GM19372 (cell line): ENCODE measurements around the gene PRR14L.
"Not testable (repeated sequence)": the region's sequence is repeated elsewhere in the genome, so short reads cannot be mapped to it uniquely, and the experiment has no call there.

Source experiments
- ATAC-seq: cut with Tn5 transposase; IDR thresholded peaks from one replicate; pipeline ENCODE4 v1.9.1; 2021; ENCODE audit warnings: mild to moderate bottlenecking, low read depth, moderate library complexity; ENCODE audit not compliant: unreplicated experiment

PRR14L gene

GRCh38 chr22:31742115-31742514, 7.8 kb downstream of the PRR14L start:
- ATAC-seq: no peak

- not testable (repeated sequence) for ATAC-seq
Measured at GRCh38 chr22:31740314-31740713, 9.6 kb downstream of the PRR14L start.

DNA sequence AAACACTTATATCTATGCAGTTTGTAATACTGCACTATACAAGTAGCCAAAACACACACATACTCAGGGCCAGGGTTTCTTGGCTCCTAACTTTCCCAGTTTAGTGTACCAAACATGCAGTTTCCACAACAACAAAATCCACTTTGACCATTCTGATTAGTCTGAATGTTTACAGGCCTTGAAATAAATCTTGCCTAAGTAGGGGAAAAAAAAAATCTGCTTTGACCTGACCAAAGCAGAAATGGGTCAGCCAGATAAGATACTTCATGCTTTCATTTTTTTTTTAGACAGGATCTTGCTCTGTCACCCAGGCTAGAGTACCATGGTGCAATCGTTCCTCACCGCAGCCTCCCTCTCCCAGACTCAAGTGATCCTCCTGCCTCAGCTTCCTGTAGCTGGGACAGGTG, 10.1 kb downstream of the PRR14L start:
- ATAC-seq: no peak

DNA sequence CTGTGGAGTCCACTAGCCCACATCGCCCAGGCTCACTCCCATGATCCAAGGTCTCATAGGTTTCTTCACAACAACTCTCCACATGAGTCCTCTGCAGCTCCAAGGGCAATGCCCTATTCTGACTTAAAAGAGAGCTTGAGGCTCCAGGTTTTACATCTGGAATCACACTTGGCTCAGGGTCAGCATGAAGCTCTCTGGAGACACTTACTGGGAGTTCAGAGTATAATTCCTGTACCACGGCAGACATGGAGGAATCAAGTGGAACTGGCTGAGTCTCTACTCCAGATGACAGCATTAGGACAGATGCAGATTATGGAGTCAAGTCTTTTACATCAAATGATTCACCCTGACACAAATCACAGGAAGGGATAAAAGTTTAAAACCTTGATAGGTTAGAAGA, 11.4 kb downstream of the PRR14L start:
- ATAC-seq: no peak

DNA sequence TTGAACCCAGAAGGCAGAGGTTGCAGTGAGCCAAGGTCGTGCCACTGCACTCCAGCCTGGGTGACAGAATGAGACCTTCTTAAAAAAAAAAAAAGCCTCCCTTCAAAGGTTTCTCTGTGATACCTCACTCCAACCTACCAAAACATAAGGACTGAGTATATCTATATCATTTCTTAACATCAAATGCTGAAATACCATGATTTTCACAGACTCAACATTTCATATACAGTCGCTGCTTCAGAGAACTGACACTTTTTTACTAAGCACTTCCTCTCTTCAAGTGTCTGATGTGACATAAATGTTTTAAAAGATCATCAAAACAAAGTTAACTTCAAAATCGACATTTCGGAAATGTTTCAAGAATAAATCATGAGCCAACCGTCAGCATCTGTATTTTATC, 12.0 kb downstream of the PRR14L start:
- ATAC-seq: no peak

DNA sequence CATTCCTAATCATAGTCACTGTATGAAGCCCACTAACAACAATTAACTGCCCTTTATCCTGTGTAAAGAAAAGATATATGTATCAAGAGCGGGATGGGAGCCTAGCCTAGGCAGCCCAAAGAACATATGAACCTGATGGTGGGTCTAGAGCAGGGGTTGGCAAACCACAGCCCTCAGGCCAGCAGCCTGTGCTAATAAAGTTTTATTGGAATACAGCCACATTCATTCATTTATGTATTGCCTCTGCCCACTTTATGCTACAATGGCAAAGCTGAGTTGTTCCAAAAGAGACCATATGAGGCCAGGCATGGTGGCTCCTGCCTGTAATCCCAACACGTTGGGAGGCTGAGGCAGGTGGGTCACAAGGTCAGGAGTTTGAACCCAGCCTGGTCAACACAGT, 13.5 kb downstream of the PRR14L start:
- no peak for ATAC-seq

GRCh38 chr22:31734512-31734911, 15.4 kb downstream of the PRR14L start:
- ATAC-seq: no peak

- ATAC-seq: no peak
Measured at GRCh38 chr22:31733580-31734079, 16.3 kb downstream of the PRR14L start.

DNA sequence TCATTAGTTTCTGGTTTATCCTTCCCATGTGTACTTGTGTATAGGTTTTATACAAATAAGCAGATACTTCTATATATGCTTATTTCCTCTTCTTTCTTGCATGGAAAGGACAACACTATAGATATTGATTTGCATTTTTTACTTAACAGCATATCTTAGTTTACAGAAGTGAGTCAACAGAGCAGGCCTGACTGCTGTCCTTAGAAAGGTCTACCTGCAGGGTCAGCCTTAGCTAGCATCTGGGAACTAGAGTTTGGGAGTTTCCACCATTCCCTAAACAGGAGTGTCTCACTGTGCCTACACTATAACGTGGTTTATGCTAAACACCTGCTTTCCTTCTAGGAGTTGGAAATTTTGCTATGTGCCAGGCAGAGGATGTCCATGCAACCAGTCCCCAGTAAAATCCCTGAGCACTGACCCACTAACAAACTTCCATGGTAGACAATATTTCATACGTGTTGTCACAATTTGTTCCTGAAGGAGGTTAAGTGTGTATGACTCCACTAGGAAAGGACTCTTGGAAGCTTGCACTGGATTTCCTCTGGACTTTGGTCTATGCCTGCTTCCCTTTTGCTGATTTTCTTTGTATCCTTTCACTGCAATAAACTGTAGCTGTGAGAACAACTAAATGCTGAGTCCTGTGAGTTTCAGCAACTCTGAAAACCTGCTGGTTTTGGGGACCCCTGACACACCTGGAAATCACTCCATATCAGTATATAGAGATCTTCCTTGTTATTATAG, 17.7 kb downstream of the PRR14L start:
- no peak for ATAC-seq

- ATAC-seq: no peak
Measured at GRCh38 chr22:31730344-31730711, 19.6 kb downstream of the PRR14L start.

GRCh38 chr22:31728857-31729256, 21.1 kb downstream of the PRR14L start:
- ATAC-seq: no peak

- no peak for ATAC-seq
Measured at GRCh38 chr22:31726692-31727091, 23.2 kb downstream of the PRR14L start.

DNA sequence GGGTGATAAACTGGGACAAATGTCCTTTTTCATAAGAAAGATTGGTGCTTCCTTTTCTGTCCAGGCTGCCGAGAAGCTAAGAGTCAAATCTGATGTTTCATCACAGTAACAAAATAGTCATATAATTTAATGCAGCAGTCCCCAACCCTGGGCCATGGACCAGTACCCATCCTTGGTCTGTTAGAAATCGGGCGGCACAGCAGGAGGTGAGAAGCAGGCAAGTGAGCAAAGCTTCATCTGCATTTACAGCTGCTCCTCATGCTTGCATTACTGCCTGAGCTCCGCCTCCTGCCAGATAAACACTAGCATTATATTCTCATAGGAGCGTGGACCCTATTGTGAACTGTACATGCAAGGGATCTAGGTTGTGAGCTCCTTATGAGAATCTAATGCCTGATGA, 26.2 kb downstream of the PRR14L start:
- ATAC-seq: no peak

GRCh38 chr22:31719850-31720471, 30.0 kb downstream of the PRR14L start:
- no peak for ATAC-seq

DNA sequence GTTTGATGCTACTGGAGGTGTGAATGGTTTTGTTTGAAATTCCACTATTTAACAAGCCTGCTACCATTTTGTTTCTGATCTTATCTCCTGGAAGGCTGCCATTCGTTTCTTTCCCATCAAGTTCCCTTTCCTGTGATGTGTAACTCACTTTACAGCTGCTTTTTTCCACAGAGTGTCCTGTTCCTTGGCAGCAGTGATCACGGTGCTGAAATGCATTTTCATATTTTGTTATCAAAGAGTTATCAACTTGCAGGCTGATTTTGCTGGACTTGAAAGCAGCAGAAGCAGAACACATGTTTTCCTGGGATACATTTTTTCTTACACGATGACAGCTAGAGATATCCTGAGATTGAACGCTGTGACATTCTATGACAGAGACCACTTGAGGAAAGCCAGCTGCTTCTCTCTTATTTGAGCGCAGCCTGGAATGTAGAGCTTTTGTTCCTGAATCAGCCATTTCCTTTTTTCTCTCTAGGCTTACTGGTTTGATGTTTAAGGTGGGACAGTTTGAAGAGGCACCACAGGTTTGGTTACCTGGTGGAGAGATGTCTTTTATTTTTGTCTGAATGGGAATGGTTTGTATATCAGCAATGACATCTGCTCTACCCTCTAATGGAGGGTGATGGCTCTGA, 34.7 kb downstream of the PRR14L start:
- ATAC-seq: no peak

- not testable (repeated sequence) for ATAC-seq
Measured at GRCh38 chr22:31711226-31711625, 38.7 kb downstream of the PRR14L start.

DNA sequence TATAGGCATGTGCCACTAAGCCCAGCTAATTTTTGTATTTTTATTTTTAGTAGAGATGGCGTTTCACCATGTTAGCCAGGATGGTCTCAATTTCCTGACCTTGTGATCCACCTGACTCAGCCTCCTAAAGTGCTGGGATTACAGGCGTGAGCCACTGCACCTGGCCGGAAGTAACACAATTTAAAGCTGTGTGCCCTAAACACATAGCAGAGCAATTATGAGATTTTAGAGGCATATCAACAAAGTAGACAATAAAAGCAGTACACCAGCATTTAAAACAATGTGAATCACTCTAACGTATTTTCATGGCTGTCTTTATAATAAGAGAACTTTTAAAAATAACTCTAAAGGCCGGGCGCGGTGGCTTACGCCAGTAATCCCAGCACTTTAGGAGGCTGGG, 42.4 kb downstream of the PRR14L start:
- ATAC-seq: no peak

GRCh38 chr22:31695423-31695822, 54.5 kb downstream of the PRR14L start:
- ATAC-seq: no peak

- ATAC-seq: not testable (repeated sequence)
Measured at GRCh38 chr22:31694046-31694445, 55.9 kb downstream of the PRR14L start.

GRCh38 chr22:31692186-31692886, 57.6 kb downstream of the PRR14L start:
- no peak for ATAC-seq

DNA sequence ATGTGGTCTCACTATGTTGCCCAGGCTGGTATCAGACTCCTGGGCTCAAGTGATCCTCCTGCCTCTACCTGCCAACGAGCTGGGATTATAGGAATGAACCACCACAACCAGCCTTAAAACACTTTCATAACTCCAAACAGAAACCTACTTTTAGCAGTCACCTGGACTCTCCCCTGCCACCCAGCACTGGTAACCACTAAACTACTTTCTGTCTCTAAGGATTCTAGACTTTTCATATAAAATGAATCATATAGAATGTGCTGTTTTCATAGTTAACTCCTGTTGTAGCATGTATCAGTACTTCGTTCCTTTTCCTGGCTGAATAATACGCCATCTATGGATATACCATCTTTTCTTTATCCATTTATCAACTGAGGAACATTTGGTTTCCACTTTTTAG, 58.5 kb downstream of the PRR14L start:
- ATAC-seq: no peak
